ENCODE measurements around the gene ARHGAP12.
"Not testable (repeated sequence)": the region's sequence is repeated elsewhere in the genome, so short reads cannot be mapped to it uniquely, and the experiment has no call there.

The ARHGAP12 gene

GRCh38 chr10:31924833-31925232 is 3.8 kb downstream of the ARHGAP12 start:
- no peak for TF ChIP-seq ZNF274 (IDR thresholded peaks at IDR 0.05; ENCODE audit: low read depth, low read length)
- H3K4me3 ChIP-seq (ENCODE audit: low read length) = no peak overlapping the region

DNA sequence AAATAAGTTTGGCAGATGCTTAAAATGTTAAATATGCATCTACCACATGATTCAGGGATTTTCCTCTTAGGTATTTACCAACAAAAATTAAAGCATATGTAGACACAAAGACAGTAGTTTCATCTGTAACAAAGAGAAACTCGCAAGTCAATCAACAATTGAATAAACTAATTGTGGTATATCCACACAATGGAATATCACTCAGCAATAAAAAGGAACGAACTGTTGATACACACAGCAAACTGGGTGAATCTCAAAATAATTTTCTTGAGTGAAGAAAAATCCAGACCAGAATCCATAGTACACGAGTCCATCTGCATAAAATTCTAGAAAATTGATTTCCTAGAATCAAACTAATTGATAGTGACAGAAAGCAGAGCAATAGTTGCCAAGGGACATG is 5.2 kb downstream of the ARHGAP12 start:
- H3K4me3 ChIP-seq (ENCODE audit: low read length) = no peak overlapping the region
- no peak for TF ChIP-seq ZNF274 (IDR thresholded peaks at IDR 0.05; ENCODE audit: low read depth, low read length)

DNA sequence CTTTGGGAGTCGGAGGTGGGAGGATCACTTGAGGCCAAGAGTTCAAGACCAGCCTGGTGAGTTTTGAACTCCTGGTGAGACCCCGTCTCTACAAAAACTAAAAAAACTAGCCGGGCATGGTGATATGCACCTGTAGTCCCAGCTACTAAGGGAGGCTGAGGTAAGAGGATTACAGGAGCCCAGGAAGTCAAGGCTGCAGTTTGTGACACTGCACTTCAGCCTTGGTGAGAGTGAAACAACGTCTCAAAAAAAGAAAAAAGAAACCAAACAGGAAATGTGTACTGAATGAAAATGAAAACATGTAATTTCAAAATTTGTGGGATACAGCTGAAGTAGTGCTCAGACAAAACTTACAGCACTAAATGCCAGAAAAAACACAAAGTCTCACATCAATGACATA is 7.6 kb downstream of the ARHGAP12 start:
- H3K4me3 ChIP-seq (ENCODE audit: low read length) = peak overlapping the region; percentile 44; the same call in 1 of the 2 replicates

DNA sequence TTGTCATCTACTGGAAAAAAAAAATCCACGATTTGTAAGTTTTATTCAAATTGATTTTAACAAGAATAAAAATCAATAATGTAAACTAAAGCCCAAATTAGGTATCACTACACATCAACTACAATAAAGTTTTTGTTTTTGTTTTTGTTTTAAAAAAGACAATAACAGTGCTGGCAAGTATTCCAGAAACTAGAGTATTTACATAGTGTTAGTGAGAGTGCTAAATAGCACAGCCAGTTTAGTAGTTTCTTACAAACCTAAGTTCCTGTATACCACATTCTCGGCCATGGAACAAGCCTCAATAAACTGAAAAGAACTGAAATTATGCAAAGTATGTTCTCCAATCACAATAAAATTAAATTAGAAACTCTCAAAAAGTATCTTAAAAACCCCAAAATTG is 8.1 kb downstream of the ARHGAP12 start:
- TF ChIP-seq ZNF274 (IDR thresholded peaks at IDR 0.05; ENCODE audit: low read depth, low read length) = no peak
- H3K4me3 ChIP-seq (ENCODE audit: low read length) = peak overlapping the region; percentile 44; the same call in 1 of the 2 replicates

More for the DNA sequence above, 7.6 kb downstream of the ARHGAP12 start:
- no peak for TF ChIP-seq ZNF274 (IDR thresholded peaks at IDR 0.05; ENCODE audit: low read depth, low read length)

DNA sequence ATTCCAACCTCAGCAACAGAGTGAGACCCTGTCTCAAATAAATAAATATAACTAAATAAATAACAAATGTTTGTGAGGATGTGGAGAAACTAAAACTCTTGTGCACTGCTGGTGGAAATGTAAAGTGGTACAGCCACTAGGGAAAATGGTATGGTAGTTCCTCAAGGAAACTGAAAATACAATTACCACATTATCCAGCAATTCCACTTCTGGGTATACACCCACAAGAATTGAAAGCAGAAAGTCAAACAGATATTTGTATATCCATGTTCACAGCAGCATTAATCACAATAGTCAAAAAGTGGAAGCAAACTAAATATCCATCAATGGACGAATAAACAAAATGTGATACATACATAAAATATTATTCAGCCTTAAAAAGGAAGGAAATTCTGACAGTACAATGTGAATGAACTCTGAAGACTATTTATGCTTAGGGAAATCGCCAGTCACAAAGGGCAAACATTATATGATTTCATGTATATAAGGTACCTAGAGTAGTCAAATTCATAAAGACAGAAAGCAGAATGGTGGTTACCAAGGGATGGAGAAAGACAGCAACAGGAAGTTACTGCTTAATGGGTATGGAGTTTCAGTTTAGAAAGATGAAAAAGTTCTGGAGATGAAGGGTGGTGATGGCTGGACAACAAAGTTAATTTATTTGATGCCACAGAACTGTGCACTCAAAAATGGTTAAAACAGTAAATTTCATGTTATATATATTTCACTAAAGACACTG is 9.8 kb downstream of the ARHGAP12 start:
- H3K4me3 ChIP-seq (ENCODE audit: low read length) = no peak overlapping the region
- TF ChIP-seq ZNF274 (IDR thresholded peaks at IDR 0.05; ENCODE audit: low read depth, low read length) = no peak

DNA sequence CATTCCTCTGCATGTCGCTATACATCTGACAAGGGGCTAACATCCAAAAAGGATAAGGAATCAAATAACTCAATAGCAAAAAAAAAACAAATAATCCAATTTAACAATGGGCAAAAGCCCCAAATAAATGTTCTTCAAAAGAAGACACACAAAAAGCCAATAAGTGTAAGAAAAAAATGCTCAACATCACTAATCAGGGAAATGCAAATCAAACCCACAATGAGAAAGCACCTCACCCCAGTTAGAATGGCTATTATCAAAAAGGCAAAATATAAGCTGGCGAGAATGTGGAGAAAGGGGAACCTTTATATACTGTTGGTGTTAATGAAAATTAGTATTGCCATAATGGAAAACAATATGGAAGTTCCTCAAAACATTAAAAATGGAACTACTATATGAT is 14.3 kb downstream of the ARHGAP12 start:
- no peak for TF ChIP-seq ZNF274 (IDR thresholded peaks at IDR 0.05; ENCODE audit: low read depth, low read length)
- H3K4me3 ChIP-seq (ENCODE audit: low read length) = no peak overlapping the region

DNA sequence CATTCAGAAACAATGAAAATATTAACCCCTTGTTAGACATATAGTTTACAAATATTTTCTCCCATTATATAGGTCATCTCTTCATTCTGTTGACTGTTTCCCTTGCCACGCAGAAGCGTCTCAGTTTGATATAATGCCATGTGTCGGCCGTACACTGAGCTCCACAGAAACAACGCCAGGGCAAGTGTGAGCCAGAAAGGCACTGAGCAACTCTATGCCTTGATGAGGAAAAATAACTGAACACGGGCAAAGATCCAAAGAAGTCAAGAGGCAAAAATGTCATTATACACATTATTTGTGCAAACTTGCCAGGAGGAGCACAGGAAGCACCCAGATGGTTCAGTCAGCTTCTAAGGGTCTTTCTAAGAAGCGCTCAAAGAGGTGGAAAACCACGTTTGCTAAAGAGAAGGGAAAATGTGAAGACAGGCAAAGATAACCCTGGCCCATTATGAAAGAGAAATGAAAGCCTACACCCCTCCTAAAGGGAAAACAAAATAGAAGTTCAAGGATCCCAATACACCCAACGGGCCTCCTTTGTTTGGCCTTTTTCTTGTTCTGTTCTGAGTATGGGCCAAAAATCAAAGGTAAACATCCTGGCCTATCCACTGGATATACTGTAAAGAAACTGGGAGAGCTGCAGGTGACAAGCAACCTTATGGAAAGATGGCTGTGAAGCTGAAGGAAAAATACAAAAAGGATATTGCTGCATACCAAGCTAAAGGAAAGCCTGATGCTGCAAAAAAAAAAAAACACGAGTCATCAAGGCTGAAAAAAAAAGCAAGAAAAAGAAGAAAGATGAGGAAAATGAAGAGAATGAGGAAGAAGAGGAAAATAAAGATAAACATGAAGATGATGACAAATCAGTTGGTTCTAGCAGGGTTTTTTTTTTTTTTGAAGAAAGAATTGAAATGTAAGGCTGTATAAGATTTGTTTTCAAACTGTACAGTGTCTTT is 15.5 kb downstream of the ARHGAP12 start:
- H3K4me3 ChIP-seq (ENCODE audit: low read length) = no peak overlapping the region

DNA sequence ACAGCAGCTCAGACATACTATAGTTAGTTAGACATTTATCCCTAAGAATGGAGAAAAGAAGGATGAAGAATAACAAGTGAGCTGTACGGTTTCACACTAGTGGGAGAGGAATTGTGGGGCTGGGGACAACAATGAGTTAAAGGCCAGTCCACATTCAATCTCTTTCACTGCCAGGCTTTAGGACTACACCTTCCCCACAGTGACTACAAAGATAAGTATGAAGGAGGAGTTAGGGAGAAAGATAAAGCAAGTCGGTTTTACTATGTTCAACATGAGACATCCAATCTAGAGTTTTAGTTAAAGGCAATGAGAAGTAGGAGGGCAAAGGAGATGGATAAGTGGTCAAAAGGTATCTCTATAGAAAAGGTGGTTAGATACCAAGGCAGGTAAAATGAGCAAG is 16.3 kb downstream of the ARHGAP12 start:
- no peak for TF ChIP-seq ZNF274 (IDR thresholded peaks at IDR 0.05; ENCODE audit: low read depth, low read length)
- no peak overlapping the region for H3K4me3 ChIP-seq (ENCODE audit: low read length)

More for the DNA sequence above, 15.5 kb downstream of the ARHGAP12 start:
- TF ChIP-seq ZNF274 (IDR thresholded peaks at IDR 0.05; ENCODE audit: low read depth, low read length) = no peak

- H3K4me3 ChIP-seq (ENCODE audit: low read length) = no peak overlapping the region
- no peak for TF ChIP-seq ZNF274 (IDR thresholded peaks at IDR 0.05; ENCODE audit: low read depth, low read length)
Measured at GRCh38 chr10:31910016-31910415, 18.6 kb downstream of the ARHGAP12 start.

DNA sequence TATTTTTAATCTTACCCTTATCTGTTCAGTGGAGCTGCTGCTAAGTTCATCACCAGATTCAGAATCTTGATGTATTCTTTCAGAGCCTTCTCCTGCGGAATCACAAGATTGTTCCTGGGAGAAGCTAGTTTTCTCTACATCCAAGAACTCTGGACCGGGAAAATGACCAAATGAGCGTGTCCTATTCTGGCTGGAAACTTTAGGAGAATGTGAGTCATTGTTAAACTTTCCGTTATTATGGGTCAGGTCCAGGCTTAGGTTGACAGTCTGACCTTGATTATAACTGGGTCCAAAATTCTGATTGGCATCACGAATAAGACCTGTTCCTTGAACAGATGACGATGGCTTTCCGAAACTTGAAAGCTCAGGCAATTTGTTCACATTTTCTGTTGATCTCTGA is 20.5 kb downstream of the ARHGAP12 start:
- H3K4me3 ChIP-seq (ENCODE audit: low read length) = no peak overlapping the region
- no peak for TF ChIP-seq ZNF274 (IDR thresholded peaks at IDR 0.05; ENCODE audit: low read depth, low read length)

GRCh38 chr10:31906039-31906438 is 22.6 kb downstream of the ARHGAP12 start:
- TF ChIP-seq ZNF274 (IDR thresholded peaks at IDR 0.05; ENCODE audit: low read depth, low read length) = no peak
- no peak overlapping the region for H3K4me3 ChIP-seq (ENCODE audit: low read length)

GRCh38 chr10:31905586-31905985 is 23.0 kb downstream of the ARHGAP12 start:
- TF ChIP-seq ZNF274 (IDR thresholded peaks at IDR 0.05; ENCODE audit: low read depth, low read length) = no peak
- H3K4me3 ChIP-seq (ENCODE audit: low read length) = no peak overlapping the region

DNA sequence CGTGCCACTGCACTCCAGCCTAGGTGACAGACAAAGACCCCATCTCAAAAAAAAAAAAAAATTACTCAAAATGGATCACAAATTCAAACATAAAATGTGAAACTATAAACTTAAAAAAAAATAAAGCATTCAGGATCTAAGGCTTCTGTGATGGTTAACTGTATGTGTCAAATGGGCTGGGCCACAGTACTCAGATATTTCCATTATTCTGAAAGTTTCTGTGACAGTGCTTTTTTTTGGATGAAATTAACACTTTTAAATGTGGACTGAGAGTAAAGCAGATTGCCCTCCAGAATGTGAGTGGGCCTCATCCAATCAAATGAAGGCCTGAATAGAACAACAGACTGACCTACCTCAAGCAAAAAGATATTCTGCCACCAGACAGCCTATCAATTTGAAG is 26.0 kb downstream of the ARHGAP12 start:
- TF ChIP-seq ZNF274 (IDR thresholded peaks at IDR 0.05; ENCODE audit: low read depth, low read length) = no peak
- no peak overlapping the region for H3K4me3 ChIP-seq (ENCODE audit: low read length)

DNA sequence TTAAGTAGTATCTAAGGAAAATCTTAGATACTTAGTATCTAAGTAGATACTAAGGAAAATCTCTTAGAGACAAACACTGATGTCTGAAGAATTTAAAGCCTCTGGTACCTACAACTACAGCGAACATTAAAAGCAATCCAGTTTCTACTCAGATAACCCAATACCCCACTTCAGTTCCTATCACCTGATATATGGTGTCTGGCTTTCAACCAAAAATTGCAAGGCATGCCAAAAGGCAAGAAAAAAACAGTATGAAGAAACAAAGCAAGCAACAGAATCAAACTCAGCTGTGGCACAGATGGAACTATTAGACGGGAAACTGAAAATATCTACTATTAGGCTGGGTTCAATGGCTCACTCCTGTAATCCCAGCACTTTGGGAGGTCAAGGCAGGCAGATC is 31.1 kb downstream of the ARHGAP12 start:
- TF ChIP-seq ZNF274 (IDR thresholded peaks at IDR 0.05; ENCODE audit: low read depth, low read length) = no peak
- no peak overlapping the region for H3K4me3 ChIP-seq (ENCODE audit: low read length)

DNA sequence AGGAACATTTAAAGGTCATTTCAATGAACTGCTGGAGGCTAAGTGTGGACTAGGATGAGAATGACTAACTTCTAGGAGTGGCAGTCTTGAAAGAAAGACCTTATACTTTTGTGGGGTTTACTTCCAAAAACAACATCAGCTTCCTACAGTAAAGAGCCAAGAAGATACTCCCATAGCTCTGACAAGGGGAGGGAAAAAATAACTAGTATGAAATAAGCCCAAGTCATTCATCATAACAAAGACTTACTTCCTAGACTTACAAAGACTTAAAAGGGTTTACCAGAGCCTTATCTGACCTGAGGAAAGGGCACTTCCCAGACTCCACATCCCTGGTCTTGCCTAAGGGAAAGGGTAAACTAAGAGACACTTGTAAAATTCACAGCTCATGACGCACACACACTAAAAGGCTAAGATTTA is 31.7 kb downstream of the ARHGAP12 start:
- no peak for TF ChIP-seq ZNF274 (IDR thresholded peaks at IDR 0.05; ENCODE audit: low read depth, low read length)
- H3K4me3 ChIP-seq (ENCODE audit: low read length) = no peak overlapping the region

GRCh38 chr10:31895722-31896121 is 32.9 kb downstream of the ARHGAP12 start:
- not testable (repeated sequence) for H3K4me3 ChIP-seq (ENCODE audit: low read length)

Data from GM08714 (cell line).